SK-N-SH (cell line): ENCODE measurements around the gene CIDEB.

Experiments
- EZH2phosphoT487 ChIP-seq: fragments of 200-600 bp; sonication (generic); IDR thresholded peaks from 2 replicates; pipeline ENCODE4 v1.6.1; 2017; ENCODE audit warnings: low read depth, mixed run types, mild to moderate bottlenecking, antibody characterized with exemption, moderate library complexity, borderline replicate concordance
- GABPA ChIP-seq: IDR thresholded peaks from 2 replicates; pipeline ENCODE4 v1.4.0; 2012; ENCODE audit warnings: low read depth, mild to moderate bottlenecking
- RAD21 ChIP-seq: IDR thresholded peaks from 2 replicates; pipeline ENCODE4 v1.6.1; 2012; ENCODE audit warnings: mild to moderate bottlenecking, low read length
- YY1 ChIP-seq: IDR thresholded peaks from 2 replicates; pipeline ENCODE4 v1.4.0; 2012; ENCODE audit warnings: low read depth, mild to moderate bottlenecking
- TF ChIP-seq, protein P1 (sequence below): fragments of 200-600 bp; sonication (generic); IDR thresholded peaks from 2 replicates; pipeline ENCODE4 v1.6.1; 2017; ENCODE audit warnings: antibody characterized with exemption, mild to moderate bottlenecking, moderate library complexity
- TF ChIP-seq, protein P2 (sequence below): IDR thresholded peaks from 2 replicates; pipeline ENCODE4 v1.6.1; 2012; ENCODE audit warnings: mild to moderate bottlenecking, low read depth, low read length, moderate library complexity

DNA sequence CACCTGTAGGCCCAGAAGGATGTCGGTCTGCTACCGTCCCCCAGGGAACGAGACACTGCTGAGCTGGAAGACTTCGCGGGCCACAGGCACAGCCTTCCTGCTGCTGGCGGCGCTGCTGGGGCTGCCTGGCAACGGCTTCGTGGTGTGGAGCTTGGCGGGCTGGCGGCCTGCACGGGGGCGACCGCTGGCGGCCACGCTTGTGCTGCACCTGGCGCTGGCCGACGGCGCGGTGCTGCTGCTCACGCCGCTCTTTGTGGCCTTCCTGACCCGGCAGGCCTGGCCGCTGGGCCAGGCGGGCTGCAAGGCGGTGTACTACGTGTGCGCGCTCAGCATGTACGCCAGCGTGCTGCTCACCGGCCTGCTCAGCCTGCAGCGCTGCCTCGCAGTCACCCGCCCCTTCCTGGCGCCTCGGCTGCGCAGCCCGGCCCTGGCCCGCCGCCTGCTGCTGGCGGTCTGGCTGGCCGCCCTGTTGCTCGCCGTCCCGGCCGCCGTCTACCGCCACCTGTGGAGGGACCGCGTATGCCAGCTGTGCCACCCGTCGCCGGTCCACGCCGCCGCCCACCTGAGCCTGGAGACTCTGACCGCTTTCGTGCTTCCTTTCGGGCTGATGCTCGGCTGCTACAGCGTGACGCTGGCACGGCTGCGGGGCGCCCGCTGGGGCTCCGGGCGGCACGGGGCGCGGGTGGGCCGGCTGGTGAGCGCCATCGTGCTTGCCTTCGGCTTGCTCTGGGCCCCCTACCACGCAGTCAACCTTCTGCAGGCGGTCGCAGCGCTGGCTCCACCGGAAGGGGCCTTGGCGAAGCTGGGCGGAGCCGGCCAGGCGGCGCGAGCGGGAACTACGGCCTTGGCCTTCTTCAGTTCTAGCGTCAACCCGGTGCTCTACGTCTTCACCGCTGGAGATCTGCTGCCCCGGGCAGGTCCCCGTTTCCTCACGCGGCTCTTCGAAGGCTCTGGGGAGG lies 3.1 kb upstream of the CIDEB start, which contains the start of gene LTB4R:
- TF ChIP-seq RAD21 (no peak), GABPA (no peak), YY1 (no peak), EZH2phosphoT487 (no peak)
- TF ChIP-seq, protein P1, sequence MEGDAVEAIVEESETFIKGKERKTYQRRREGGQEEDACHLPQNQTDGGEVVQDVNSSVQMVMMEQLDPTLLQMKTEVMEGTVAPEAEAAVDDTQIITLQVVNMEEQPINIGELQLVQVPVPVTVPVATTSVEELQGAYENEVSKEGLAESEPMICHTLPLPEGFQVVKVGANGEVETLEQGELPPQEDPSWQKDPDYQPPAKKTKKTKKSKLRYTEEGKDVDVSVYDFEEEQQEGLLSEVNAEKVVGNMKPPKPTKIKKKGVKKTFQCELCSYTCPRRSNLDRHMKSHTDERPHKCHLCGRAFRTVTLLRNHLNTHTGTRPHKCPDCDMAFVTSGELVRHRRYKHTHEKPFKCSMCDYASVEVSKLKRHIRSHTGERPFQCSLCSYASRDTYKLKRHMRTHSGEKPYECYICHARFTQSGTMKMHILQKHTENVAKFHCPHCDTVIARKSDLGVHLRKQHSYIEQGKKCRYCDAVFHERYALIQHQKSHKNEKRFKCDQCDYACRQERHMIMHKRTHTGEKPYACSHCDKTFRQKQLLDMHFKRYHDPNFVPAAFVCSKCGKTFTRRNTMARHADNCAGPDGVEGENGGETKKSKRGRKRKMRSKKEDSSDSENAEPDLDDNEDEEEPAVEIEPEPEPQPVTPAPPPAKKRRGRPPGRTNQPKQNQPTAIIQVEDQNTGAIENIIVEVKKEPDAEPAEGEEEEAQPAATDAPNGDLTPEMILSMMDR = no peak
- TF ChIP-seq, protein P2, sequence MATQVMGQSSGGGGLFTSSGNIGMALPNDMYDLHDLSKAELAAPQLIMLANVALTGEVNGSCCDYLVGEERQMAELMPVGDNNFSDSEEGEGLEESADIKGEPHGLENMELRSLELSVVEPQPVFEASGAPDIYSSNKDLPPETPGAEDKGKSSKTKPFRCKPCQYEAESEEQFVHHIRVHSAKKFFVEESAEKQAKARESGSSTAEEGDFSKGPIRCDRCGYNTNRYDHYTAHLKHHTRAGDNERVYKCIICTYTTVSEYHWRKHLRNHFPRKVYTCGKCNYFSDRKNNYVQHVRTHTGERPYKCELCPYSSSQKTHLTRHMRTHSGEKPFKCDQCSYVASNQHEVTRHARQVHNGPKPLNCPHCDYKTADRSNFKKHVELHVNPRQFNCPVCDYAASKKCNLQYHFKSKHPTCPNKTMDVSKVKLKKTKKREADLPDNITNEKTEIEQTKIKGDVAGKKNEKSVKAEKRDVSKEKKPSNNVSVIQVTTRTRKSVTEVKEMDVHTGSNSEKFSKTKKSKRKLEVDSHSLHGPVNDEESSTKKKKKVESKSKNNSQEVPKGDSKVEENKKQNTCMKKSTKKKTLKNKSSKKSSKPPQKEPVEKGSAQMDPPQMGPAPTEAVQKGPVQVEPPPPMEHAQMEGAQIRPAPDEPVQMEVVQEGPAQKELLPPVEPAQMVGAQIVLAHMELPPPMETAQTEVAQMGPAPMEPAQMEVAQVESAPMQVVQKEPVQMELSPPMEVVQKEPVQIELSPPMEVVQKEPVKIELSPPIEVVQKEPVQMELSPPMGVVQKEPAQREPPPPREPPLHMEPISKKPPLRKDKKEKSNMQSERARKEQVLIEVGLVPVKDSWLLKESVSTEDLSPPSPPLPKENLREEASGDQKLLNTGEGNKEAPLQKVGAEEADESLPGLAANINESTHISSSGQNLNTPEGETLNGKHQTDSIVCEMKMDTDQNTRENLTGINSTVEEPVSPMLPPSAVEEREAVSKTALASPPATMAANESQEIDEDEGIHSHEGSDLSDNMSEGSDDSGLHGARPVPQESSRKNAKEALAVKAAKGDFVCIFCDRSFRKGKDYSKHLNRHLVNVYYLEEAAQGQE = no peak
